Endothelial cell of umbilical vein (primary cell): ENCODE data around the gene STK10. TPM values are rescaled to one million over a fixed set of nuclear protein-coding genes. Genes with fewer than 3 reads are reported as not detected.

Source experiments
- BruUV-seq: library from RNA; stranded (reverse); fragments of 400-500 nt; replicated peaks from 2 replicates; lab custom pipeline; 2021; lab: Mats Ljungman, UMichigan
- CTCF ChIA-PET: fragments of 300-600, 350-600 bp; sonication (Branson Sonifier 250); formaldehyde crosslinking; loops from one replicate; lab custom pipeline; 2021; ENCODE audit warnings: antibody characterized with exemption, inconsistent platforms; lab: Charles Lee
- POLR2A ChIA-PET: fragments of 300-600, 350-600 bp; sonication (Branson Sonifier 250); formaldehyde crosslinking; loops from one replicate; lab custom pipeline; 2021; ENCODE audit warnings: antibody characterized with exemption, inconsistent platforms; lab: Charles Lee
- DNase-seq: peaks from one replicate; pipeline ENCODE4 v3.0.0-alpha.2; 2011; ENCODE audit warnings: low read depth, low spot score
- FAIRE-seq: peaks from 2 replicates; lab custom pipeline; 2011; peaks lifted over from hg19 to GRCh38; lab: Jason Lieb, UNC
- H2AFZ ChIP-seq: 2 replicates; pipeline ENCODE4 v1.6.0; 2012; ENCODE audit warnings: low read depth, low read length, control low read depth, inconsistent platforms
- H3K27ac ChIP-seq: 2 replicates; pipeline ENCODE4 v1.5.1; 2011; ENCODE audit warnings: low read depth, mild to moderate bottlenecking, control low read depth, low read length, moderate library complexity; ENCODE audit not compliant: insufficient read depth
- H3K27me3 ChIP-seq, 2 experiments: 2 replicates each; pipeline versions ENCODE4 v1.6.0 to v1.6.1; 2011; ENCODE audit warnings: low read length in 2 of 2, mixed read lengths in 1 of 2; ENCODE audit not compliant: control insufficient read depth in 2 of 2, insufficient read depth in 2 of 2
- H3K36me3 ChIP-seq, 2 experiments: 2 replicates in 1 of 2; 3 replicates in 1 of 2; pipeline ENCODE4 v1.5.1; 2011; ENCODE audit warnings: low read length in 2 of 2, mild to moderate bottlenecking in 1 of 2, moderate library complexity in 1 of 2; ENCODE audit not compliant: control insufficient read depth in 2 of 2, insufficient read depth in 2 of 2; ENCODE audit errors: extremely low read depth in 1 of 2
- H3K4me1 ChIP-seq: 3 replicates; pipeline ENCODE4 v1.5.1; 2011; ENCODE audit warnings: mild to moderate bottlenecking, low read length; ENCODE audit not compliant: control insufficient read depth, insufficient read depth; ENCODE audit errors: extremely low read depth
- H3K4me2 ChIP-seq: 2 replicates; pipeline ENCODE4 v1.6.1; 2011; ENCODE audit warnings: low read length, control low read depth, mixed read lengths; ENCODE audit not compliant: insufficient read depth
- H3K4me3 ChIP-seq, 3 experiments: fragments of 200-600 bp in 1 of 3; sonication (generic), shearing (Covaris generic) in 1 of 3; replicated peaks in 1 of 3; 2 replicates each; pipeline ENCODE4 v1.5.1; 2011 to 2016; ENCODE audit warnings: control low read depth in 3 of 3, low read length in 3 of 3, mild to moderate bottlenecking in 2 of 3, inconsistent platforms in 1 of 3, low read depth in 1 of 3, moderate library complexity in 1 of 3; ENCODE audit not compliant: insufficient read depth in 1 of 3
- H3K79me2 ChIP-seq: 2 replicates; pipeline ENCODE4 v1.6.0; 2012; ENCODE audit warnings: low read length, inconsistent platforms; ENCODE audit not compliant: control insufficient read depth, insufficient read depth
- H3K9ac ChIP-seq: replicated peaks from 2 replicates; pipeline ENCODE3; 2011; ENCODE audit warnings: low read length, control low read depth; ENCODE audit not compliant: insufficient read depth; ENCODE audit errors: extremely low read depth
- H3K9me1 ChIP-seq: replicated peaks from 3 replicates; pipeline ENCODE4 v1.6.0; 2011; ENCODE audit warnings: mild to moderate bottlenecking, low read length; ENCODE audit not compliant: control insufficient read depth, insufficient read depth; ENCODE audit errors: extremely low read depth
- H3K9me3 ChIP-seq: replicated peaks from 2 replicates; pipeline ENCODE4 v1.5.1; 2012; ENCODE audit warnings: low read length, inconsistent platforms; ENCODE audit not compliant: control insufficient read depth, insufficient read depth
- H4K20me1 ChIP-seq: replicated peaks from 2 replicates; pipeline ENCODE3; 2011; ENCODE audit warnings: mild to moderate bottlenecking, low read length; ENCODE audit not compliant: control insufficient read depth, insufficient read depth; ENCODE audit errors: extremely low read depth
- EZH2 ChIP-seq: IDR thresholded peaks from 2 replicates; pipeline ENCODE4 v1.6.1; 2012; ENCODE audit warnings: borderline replicate concordance, low read depth, mild to moderate bottlenecking, moderate library complexity, low read length, inconsistent platforms; ENCODE audit not compliant: severe bottlenecking
- FOS ChIP-seq: IDR thresholded peaks from 2 replicates; pipeline ENCODE4 v1.6.1; 2011; ENCODE audit warnings: mild to moderate bottlenecking, low read length, moderate library complexity, borderline replicate concordance; ENCODE audit not compliant: insufficient read depth
- GATA2 ChIP-seq: IDR thresholded peaks from 2 replicates; pipeline ENCODE4 v1.7.0; 2011; ENCODE audit warnings: low read depth, mild to moderate bottlenecking, moderate library complexity, mixed read lengths, low read length; ENCODE audit not compliant: insufficient read length, insufficient read depth
- JUN ChIP-seq: IDR thresholded peaks from 2 replicates; pipeline ENCODE4 v1.6.1; 2011; ENCODE audit warnings: borderline replicate concordance, low read depth; ENCODE audit not compliant: insufficient read length, insufficient read depth
- MYC ChIP-seq: IDR thresholded peaks from one replicate; pipeline ENCODE4 v1.6.1; 2011; ENCODE audit warnings: mild to moderate bottlenecking, low read depth, low read length
- POLR2A ChIP-seq: IDR thresholded peaks from 2 replicates; pipeline ENCODE4 v1.6.1; 2012; ENCODE audit warnings: low read depth, mild to moderate bottlenecking, control low read depth, low read length
- POLR2AphosphoS5 ChIP-seq: IDR thresholded peaks from 2 replicates; pipeline ENCODE4 v1.6.1; 2012; ENCODE audit warnings: low read depth, mild to moderate bottlenecking, control low read depth, low read length, moderate library complexity; ENCODE audit not compliant: insufficient read depth
- dilution Hi-C: fragments of 300-500 bp; cut with MboI; formaldehyde crosslinking; loops from one replicate; pipeline ENCODE4 v1.15.0; 2019; ENCODE audit warnings: low sequenced_read_pairs; ENCODE audit not compliant: extremely low pct_ligation_motif_present
- intact Hi-C: fragments of 100-400 bp; cut with micrococcal nuclease; formaldehyde crosslinking; loops from one replicate; pipeline ENCODE4 v1.10.0; 2022
- polyA plus RNA-seq, 4 experiments: library from polyadenylated mRNA; depleted of rRNA in 3 of 4; stranded (reverse) in 3 of 4; unstranded in 1 of 4; fragments of >200 nt; gene quantifications; 2 replicates each; pipeline versions ENCODE4 v1.2.1 to v1.2.3, GENCODE V29; 2011 to 2012; ENCODE audit warnings: missing spikeins in 1 of 4
- total RNA-seq: library from RNA; stranded (reverse); gene quantifications from 2 replicates; pipeline ENCODE4 v1.2.3, GENCODE V29; 2021
- TF ChIP-seq, protein P1 (sequence below): IDR thresholded peaks from 2 replicates; pipeline ENCODE4 v1.6.1; 2011; ENCODE audit not compliant: insufficient read depth, insufficient read length
- TF ChIP-seq, protein P2 (sequence below), 2 donors: IDR thresholded peaks; 1 replicate in 1 of 2; 2 replicates in 1 of 2; pipeline ENCODE4 v1.5.1; 2011; ENCODE audit warnings: low read length in 2 of 2, mild to moderate bottlenecking in 2 of 2, moderate library complexity in 2 of 2, control low read depth in 1 of 2, inconsistent platforms in 1 of 2, low read depth in 1 of 2; ENCODE audit not compliant: insufficient read depth in 1 of 2; ENCODE audit errors: extremely low read depth in 1 of 2

Gene STK10
- total and polyA plus RNA-seq, 2 donors (not counting 3 experiments of a cell fraction or from before 2014, with no cell fraction given) = 16.9 to 47.2 TPM

DNA sequence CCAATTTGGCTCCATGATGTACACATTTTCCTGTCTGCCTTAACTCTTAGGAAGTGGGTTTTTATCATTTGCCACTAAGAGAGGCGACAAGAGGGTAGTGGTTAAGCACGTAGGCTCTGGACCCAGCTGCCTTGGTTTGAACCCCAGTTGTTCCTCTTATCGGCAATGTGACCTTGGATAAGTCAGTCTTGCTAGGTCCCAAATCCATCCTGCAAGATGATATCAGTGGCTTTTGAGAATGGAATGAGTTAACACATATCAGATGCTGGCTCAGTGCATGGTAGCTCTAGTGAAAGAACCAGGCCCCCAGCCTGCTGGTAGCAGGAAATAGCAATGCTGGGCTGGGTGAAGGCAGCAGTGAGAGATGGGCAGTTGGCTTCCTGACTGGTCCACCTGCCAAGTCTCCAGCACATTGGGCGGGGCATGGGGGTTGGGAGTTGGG is 72.5 kb downstream of the STK10 start:
- ChIA-PET POLR2A (no interaction called here), CTCF (interaction anchor here (2.9 kb wide), 1 partner anchor 73 kb away, joined by 12 read pairs; the partner anchor contains the start of gene STK10)
- H3K9me1 ChIP-seq = no peaks in the 10 kb centered on the region
- DNase-seq = no peak
- dilution Hi-C loops (no loop called here), intact Hi-C loops (no loop called here)
- H3K4me3 ChIP-seq = no peak overlapping the region
- H4K20me1 ChIP-seq = no peaks in the 10 kb centered on the region
- no peak overlapping the region for H2AFZ ChIP-seq
- FAIRE-seq = no peak
- peaks cover 11% of the 10 kb centered on the region for H3K4me1 ChIP-seq
- H3K79me2 ChIP-seq = no peaks in the 10 kb centered on the region
- H3K27ac ChIP-seq = no peak overlapping the region
- no peaks in the 10 kb centered on the region for H3K36me3 ChIP-seq
- H3K4me2 ChIP-seq = no peak overlapping the region
- H3K9me3 ChIP-seq = no peaks in the 10 kb centered on the region
- TF ChIP-seq EZH2 (no peak), FOS (no peak), POLR2AphosphoS5 (no peak), POLR2A (no peak), GATA2 (no peak), MYC (no peak), JUN (no peak)
- TF ChIP-seq, protein P1, sequence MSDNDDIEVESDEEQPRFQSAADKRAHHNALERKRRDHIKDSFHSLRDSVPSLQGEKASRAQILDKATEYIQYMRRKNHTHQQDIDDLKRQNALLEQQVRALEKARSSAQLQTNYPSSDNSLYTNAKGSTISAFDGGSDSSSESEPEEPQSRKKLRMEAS = no peak
- TF ChIP-seq, protein P2, sequence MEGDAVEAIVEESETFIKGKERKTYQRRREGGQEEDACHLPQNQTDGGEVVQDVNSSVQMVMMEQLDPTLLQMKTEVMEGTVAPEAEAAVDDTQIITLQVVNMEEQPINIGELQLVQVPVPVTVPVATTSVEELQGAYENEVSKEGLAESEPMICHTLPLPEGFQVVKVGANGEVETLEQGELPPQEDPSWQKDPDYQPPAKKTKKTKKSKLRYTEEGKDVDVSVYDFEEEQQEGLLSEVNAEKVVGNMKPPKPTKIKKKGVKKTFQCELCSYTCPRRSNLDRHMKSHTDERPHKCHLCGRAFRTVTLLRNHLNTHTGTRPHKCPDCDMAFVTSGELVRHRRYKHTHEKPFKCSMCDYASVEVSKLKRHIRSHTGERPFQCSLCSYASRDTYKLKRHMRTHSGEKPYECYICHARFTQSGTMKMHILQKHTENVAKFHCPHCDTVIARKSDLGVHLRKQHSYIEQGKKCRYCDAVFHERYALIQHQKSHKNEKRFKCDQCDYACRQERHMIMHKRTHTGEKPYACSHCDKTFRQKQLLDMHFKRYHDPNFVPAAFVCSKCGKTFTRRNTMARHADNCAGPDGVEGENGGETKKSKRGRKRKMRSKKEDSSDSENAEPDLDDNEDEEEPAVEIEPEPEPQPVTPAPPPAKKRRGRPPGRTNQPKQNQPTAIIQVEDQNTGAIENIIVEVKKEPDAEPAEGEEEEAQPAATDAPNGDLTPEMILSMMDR (IDR thresholded peaks at IDR 0.05; ENCODE audit: extremely low read depth in 1 of 2, insufficient read depth in 1 of 2, low read depth in 1 of 2, low read length in 2 of 2) = no peak
- H3K27me3 ChIP-seq = no peaks in the 10 kb centered on the region
- no peak overlapping the region for H3K9ac ChIP-seq
- no TSS peak for BruUV-seq
